Myocyte (in vitro differentiated cells): ENCODE results near the gene TXN2. TPM values are rescaled to one million over a fixed set of nuclear protein-coding genes. Genes with fewer than 3 reads are reported as not detected.
"Not testable (repeated sequence)": the region's sequence is repeated elsewhere in the genome, so short reads cannot be mapped to it uniquely, and the experiment has no call there.

Experiments
- DNase-seq: peaks from one replicate; pipeline ENCODE4 v3.0.0-alpha.2; 2012; ENCODE audit warnings: low read depth
- polyA plus RNA-seq: library from polyadenylated mRNA; unstranded; fragments of >200 nt; gene quantifications from one replicate; pipeline ENCODE4 v1.2.1, GENCODE V29; 2012; ENCODE audit warnings: missing spikeins
- total RNA-seq: library from RNA; depleted of rRNA; stranded (reverse); fragments of >200 nt; gene quantifications from 2 replicates; pipeline ENCODE4 v1.2.3, GENCODE V29; 2014

Gene TXN2, protein sequence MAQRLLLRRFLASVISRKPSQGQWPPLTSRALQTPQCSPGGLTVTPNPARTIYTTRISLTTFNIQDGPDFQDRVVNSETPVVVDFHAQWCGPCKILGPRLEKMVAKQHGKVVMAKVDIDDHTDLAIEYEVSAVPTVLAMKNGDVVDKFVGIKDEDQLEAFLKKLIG
- total RNA-seq, result 38.7 and 44.6 TPM in 2 replicates
- 97.4 TPM for polyA plus RNA-seq

DNA sequence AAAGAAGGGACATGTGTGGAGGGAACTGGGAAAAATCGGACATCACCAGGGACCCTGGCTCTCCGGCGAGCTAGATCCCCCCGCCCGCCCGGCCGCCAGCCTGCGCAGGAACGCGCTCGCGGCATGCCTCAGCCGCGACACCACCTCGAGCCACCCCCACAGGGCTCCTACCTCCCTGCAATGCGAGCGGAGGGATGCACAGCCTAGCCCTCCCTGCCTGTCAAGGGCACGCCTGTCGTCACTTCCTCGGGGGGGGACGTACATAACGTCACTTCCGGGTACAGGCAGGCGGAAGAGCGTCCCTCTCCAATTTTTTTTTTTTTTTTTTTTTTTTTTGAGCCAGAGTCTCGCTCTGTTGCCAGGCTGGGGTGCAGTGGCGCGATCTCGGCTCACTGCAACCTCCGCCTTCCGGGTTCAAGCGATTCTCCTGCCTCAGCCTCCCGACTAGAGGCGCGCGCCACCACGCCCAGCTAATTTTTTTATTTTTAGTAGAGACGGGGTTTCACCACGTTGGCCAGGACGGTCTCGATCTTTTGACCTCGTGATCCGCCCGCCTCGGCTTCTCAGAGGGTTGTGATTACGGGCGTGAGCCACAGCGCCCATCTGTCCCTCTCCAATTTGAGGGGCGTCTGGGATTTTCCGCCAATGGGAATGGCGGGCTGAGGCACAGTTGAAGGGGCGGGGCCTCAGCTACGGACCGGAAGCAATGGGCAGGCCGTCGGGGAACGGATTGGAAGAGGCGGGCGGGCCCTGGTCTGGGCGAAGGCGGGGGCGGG lies at the start of gene TXN2:
Gene TXN2 (minus strand): TSS at position 248 of the 776 bp plus-strand sequence. CDS start 803 bp downstream, outside the sequence.
- peak; percentile 98 for DNase-seq

DNA sequence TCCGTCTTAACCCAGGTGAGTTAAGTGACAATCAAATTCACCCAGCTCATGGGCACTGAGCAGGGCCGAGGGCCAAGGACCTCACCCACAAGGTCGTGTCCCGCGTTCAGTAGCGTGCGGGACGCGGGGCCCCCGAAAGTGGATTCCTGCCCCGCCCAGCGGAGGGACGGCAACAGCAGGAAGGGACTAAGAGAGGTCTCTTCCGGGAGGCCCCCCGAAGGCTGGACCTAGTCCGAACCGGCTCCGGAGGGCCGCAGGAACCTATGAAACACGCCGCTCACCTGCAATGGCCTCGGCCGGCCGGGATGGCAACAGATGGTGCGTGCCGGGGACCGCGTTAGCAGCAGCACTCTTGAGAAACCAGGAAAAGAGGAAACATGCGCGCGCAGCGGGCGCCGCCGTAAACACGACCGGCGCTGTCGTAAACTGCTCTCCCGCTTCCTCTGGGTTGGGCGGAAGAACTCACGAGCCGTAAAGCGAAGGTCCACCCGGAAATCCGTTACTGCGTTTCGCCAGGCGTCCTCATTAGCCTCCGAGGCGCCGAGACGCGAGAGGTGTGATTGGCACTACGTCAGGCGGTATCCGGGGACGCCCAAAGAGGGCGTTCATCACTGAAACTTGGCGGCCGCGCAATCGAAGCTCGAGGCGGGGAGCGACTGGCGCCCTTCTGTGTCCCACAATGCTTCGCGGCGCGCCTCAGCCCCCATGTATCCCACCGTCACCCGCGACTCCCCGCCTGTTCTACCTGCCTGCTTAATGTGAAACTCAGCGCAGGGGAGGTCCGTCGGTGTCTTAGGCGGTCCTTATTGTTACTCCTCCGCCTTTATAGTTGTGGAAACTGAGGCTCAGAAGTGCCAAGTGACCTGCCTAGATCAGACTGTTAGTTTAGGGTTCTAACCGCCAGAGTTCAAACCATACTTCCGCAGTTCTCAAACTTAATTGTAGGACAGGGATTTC lies 47.6 kb upstream of the TXN2 start, which contains the start of gene EIF3D:
Gene EIF3D (minus strand): TSS at position 372 of the 957 bp plus-strand sequence. CDS start 3,045 bp downstream, outside the sequence.
- peak; percentile 100 for DNase-seq

DNA sequence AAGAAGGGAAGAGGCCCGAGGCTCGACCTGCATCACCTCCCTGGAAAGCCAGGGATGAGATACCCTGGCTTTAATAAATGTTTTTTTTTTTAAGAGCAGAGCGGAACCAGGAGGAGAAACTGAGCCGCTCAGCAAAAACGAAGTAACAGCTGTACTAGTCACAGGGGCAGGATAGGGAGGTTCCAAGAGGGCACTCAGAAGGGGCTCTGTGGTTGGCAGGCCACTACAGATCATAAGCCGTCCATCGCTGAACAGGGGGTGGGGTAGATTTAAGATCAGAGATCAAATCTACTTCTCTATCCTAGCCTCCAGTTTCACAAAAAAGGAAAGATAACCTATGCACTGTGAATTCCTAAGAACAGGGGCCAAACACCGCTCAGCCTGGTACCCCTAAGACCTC lies 46.9 kb upstream of the TXN2 start:
- peak; percentile 56 for DNase-seq

DNA sequence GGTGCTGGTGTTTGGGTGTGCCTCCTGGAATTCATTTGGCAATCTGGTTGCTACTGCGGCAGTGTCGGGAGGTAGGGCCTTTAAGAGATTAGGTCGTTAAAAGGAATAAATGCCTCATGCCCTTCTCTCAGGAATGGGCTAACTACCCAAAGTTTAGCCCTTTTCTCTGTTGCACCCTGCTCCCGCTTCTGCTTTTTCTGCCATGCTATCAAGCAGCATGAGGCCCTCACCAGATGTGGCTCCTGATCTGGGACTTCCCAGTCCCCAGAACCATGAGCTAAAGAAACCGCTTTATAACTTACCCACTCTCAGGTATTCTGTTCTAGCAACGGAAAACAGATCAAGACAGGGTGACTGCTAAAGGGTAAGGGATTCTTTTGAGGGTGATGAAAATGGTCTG lies 41.2 kb upstream of the TXN2 start:
- no peak for DNase-seq

DNA sequence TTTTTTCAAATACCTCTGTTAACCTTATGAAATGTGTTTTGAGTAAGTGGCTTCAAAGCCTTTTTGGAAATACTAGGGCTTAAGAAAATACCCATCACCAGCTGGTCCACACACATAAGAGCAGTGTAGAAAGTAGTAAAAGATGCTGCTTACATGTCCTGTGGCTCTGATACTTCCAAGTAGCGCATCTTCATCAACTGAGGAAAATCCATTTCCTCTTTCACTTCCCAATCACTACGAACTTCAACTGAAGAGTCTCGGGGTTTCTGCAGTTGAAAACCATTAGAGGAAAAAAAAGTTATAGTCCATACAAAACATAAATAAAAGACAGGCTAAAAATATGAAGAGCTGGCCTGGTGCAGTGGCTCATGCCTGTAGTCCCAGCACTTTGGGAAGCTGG lies 39.0 kb upstream of the TXN2 start:
- DNase-seq, result no peak

DNA sequence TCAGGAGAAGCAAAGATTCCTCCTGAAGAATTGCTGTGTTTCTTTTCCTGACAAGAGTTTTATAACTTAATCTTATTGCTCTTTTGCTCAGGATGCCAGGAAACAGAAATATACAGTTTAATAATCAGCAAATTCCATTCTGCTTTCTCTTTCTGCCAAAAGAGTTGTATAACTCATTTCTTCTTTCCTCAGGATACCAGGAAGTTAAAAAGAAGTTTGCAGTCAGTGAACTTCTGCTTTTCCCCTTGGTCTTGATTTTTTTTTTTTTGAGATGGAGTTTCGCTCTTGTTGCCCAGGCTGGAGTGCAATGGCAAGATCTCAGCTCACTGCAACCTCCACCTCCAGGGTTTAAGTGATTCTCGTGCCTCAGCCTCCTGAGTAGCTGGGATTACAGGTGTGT lies 38.5 kb upstream of the TXN2 start:
- not testable (repeated sequence) for DNase-seq

DNA sequence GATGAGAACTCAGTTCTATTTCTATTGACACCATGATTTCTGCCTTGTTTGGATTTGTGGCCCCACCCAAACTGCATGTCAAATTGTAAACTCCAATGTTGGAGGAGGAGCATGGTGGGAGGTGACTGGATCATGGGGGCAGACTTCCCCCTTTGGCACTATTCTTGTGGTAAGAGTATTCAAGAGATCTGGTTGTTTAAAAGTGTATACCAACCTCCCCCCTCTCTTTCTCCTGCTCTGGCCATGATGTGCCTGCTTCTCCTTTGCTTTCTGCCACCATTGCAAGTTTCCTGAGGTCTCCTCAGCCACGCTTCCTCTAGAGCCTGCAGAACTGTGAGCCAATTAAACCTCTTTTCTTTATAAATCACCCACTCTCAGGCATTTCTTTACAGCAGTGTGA lies 33.3 kb upstream of the TXN2 start:
- DNase-seq, result no peak

DNA sequence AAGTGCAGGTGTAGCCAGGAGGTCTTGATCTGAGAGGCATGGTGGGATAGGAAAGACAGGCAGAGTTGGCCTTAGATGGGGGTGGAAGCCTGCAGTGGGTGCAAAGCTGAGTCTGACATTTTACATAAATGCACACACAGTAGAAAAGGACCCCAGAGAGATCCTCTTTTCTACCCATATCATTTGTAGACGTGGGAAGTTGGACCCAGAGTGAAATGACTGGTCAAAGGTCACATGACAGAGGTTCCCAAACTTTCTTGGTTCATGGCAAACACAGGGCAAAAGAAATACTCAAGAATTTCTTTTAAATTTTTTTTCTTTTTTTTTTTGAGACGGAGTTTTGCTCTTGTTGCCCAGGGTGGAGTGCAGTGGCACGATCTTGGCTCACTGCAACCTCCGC lies 31.6 kb upstream of the TXN2 start:
- DNase-seq, result no peak

DNA sequence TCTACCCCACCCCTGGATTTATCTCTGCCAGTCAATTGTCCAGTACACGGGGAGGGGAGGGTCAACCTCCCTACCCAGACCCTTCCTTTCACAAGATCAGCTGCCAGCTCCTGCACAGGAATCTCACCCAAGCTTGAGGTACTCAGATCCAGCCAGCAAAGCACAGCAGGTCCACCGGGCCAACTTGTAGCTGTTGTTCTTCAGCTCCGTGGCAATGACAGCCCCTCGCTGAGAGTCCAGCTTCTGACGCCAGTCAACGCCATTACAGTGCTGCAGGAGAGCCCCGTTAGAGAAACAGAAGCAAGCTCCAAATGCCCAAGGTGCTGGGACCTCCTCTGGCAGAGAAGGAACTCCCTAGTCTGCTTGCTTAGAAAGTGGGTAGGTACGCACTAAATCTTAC lies 30.9 kb upstream of the TXN2 start:
- no peak for DNase-seq

DNA sequence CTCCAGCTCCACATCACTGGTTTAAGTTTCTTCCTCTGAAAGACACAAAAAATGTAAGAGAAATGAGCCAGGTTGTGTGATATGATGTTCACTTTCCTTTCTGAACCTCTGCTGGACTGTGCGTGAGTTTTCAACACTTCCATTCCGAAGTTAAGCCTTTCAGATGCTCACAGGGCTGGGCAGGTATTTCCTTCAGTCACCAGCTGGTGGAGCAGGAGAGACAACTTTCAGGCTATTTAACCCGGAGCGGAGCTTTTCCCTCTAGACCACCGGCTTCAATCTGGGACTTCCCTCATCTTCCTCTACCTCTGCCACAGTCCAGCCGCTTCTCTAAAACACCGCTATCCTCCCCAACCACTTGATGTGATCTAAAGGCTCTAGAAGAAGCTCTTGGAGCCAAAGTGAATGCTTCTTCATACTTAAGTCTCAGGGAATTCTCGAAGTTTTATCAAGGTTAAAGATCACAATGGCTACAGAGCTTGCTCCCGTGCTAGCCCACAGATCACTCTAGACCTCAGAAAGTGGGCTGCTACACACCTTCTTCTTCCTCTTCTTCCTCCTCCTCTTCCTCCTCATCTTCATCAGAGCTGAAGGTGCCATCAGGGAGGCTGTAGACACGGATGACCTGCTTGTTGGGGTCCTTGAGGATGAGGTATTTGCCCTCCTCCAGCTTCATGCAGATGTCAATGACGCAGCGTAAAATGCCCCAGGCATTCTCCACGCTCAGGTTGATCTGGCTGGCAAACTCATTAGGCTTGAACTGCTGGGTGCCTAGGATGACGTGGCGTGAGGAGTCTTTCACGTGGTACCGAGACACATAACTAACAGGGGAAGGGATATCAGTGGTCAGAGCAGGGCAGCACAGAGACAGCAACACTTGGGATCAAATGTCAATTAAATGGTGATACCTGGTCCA lies 29.8 kb upstream of the TXN2 start:
- peak; percentile 52 for DNase-seq

DNA sequence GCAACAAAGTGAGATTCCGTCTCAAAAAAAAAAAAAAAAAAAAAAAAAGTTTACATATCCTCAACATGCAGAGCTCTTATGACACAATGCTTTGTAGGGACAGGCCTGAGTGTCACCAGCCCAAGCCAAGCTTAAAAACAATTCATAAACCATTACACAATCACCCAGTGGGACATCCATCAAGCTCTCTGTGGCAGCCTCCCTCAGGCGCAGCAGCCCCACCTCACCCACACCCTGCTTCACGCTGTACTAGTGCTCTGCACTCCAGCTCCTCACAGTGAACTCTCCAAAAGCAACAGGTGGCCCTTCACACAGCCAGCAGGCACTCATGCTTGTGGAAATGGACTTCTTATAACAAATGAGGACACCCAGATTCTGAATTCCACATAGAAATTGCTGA lies 28.9 kb upstream of the TXN2 start:
- DNase-seq, result peak; percentile 34

DNA sequence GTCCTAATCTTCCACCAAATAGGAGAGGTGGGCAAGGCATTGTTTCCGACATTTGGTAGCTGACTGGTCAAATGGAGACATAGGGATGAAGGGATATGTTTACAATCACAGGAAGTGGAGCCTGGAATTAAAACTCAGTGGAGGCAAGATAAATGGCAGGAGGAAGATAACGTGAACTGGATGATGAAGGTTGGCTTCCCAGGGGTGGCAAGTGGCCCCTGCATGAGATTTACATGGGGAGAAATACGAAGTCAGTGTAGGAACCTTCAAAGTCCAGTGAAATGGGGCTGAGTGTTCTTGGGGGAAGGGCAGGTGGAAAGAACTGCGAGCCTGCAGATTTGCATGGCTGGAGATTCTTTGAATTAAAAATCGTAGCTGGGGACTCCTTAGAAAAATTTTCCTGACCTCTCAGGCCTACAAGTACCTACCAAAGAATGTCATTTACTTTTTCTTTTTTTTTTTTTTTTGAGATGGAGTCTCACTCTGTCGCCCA lies 26.1 kb upstream of the TXN2 start:
- DNase-seq, result no peak

DNA sequence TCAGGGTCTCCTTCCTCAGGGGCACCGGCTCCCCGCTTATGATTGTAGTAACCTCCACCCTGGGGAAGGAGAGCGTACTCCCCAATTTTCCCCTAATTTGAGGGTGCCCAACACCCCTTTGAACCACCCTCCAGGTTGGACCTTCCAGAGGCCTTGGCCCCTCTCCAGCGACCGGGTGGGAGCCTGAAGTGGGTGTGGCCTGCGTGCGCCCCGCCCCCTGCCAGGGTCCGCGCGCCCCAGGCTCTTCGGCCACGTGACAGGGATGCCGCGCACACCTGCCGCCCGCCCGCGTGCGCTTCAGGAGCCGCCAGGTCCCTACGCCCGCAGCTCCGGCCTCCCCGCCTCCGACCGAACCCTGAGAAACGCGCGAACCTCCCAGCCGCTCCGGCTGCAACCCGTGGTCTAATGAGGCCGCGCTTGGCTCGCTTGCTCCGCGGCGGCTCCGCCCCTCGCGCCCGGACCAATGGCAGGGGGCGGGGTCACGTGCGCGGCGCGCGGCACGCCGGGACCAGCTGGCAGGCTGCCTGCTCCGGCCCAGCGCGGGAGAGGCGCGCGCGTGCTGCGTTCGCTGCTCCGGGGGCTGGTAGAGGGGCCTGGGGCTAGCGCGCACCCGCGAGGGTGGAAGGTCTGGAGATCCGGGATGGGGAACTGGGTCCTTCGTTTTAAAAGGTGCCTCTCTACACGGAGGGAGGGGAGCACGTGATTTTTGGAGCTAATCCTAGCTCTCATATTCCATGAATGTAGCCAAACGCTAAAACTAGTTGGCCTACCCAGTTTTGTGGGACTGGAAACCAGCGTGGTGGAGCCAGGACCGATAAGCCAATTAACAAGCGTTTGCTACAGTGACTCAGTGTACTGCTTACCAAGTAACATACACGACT lies 25.4 kb upstream of the TXN2 start, which contains the start of gene FOXRED2:
Gene FOXRED2 (minus strand): TSS at position 404 of the 881 bp plus-strand sequence. CDS start 618 bp downstream, outside the sequence.
- peak; percentile 82 for DNase-seq

DNA sequence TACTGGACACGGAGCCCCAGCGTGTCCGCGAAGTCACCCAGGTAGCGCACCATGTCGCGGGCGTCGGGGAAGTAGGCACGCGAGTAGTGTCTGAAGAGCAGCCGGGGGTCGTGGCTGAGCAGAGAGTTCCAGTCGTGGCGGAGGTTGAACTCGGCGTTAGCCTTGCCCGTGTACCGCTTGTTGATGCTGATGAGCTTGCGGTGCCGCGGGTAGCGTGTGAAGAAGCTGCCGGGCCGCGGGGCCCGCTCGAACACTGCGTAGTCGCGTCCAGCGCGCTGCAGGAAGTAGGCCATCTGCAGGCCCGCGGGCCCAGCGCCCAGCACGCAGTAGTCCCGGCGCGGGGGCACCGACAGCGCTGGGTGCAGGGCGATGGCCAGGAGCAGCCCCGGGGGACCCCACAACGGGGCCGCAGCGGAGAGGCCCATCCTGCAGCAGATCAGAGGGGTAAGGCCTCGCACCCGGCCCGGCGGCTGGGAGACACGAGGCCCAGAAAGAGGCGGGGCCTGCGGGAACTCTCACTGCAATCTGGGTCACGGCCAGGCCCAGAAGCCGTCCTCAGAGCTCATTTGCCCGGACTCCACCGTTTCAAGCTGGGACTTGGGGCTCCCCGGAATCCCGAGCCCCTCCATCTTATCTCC lies 24.7 kb upstream of the TXN2 start:
- DNase-seq, result no peak

DNA sequence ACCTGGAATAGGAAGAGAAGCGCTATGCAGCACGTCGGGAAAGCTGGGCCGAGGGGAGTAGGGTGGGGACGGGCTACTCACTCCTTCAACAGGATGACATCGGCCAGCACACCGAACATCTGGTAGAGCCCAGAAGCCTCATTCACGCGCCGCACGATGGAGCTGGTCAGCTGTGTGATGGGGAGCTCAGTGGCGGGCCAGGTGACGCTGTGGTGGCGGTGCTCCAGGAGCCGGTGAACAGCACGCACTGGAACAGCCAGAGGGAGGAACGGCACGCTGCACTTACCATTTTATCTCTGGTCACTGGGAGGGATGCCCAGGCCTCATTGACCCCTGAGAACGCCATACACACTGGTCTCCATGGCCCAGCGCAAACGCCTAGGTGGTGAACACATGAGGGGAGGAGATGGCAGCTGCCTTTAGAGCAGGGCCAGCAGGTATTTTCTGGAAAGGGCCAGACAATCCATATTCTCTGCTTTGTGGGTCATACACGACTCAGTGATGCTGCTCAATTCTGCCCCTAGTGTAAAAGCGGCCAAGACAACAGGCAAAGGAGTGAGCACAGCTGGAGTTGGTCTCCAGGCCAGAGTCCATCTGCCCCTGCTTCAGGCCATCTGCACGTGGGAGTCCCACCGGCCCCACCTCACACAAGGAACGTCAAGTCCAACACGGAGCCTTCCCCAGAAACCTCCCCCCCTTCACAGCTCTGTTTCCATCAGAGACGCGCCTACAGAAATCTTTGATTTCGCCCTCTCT lies 16.6 kb upstream of the TXN2 start:
- DNase-seq, result no peak

DNA sequence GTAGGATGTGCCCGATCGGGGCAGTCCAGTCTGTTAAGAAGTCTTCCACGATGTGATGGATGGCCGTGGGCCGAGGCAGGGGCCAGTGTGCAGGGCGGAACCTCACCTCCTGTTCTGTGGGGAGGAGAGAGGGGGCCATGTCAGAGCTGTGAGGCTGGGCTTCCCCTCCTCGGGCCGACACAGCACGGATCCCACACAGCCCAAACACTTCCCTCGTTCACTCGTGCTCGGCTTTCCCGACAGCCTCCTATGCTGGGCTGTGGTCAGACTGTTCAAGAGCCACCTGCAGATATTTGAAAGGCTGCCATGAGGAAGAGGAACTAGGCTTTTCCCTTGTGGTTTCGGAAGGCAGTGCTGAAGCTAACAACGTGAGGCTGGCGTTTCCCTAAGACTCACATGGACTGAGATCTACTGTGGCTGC lies 12.3 kb upstream of the TXN2 start:
- no peak for DNase-seq

DNA sequence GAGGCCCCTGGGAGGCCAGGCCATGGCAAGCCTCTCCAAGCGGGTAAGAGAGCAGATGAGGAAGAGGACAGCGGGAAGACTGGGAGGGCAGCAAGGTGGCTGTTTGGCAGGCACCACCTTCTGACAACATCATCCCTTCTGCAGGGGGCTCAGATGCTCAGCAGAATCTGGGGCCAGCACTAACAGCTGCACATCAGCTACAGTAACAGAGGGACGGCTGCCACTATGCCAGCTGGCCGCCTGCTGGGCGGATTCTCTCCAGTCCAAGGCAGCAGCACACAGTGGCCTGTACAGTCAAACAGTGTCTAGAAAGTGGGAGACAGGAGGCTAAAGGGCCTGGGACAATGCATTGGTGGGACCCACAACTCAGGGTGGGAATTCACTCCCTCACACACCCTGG lies 10.7 kb upstream of the TXN2 start:
- peak; percentile 56 for DNase-seq

DNA sequence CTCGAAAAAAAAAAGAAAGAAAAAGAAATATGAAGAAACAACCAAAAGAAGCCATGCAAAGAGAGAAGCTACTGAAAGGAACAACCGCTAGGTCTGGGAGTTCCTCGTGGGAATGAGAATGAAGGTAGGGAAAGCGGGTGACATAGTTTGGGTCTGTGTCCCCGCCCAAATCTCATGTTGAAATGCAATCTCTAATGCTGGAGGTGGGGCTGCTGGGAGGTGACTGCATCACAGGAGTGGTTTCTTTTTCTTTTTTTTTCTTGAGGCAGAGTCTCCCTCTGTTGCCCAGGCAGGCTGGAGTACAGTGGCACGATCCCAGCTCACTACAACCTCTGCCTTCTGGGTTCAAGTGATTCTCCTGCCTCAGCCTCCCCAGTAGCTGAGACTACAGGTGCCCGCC lies 9.7 kb upstream of the TXN2 start:
- DNase-seq, result no peak
